CD4-positive, alpha-beta T cell treated with Interleukin-6 at 100 ng/mL for 8 hours (primary cell): Measurements from ENCODE around the gene PDE4D.
"Not testable (repeated sequence)": the region's sequence is repeated elsewhere in the genome, so short reads cannot be mapped to it uniquely, and the experiment has no call there.

ENCODE experiments used
- DNase-seq: peaks from one replicate; pipeline ENCODE4 v3.0.0-alpha.2; 2020; ENCODE audit warnings: mixed read lengths, low spot score

The PDE4D gene

DNA sequence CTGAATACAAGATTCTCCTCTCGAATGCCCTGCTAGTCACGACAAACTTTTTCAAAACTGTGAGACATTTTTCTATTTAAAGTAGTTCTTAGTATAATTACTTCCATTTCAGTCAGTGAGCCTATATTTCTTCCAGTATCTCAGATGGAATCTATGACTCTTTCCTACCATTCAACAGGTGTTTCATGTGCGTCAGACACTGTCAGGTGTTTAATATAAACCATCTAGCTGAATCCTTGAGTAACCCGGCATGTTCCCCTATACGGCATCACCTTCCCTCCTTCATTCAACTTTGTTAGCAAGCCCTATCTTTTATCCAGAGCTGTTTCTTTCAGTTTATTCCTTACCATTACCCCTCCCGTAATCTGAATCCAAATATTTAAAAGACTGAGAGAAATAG is 891.8 kb downstream of the PDE4D start:
- DNase-seq: no peak

- DNase-seq: no peak
These were observed 892.4 kb downstream of the PDE4D start for GRCh38 chr5:59001154-59001553.

GRCh38 chr5:59000211-59000610 is 893.3 kb downstream of the PDE4D start:
- DNase-seq: no peak

DNA sequence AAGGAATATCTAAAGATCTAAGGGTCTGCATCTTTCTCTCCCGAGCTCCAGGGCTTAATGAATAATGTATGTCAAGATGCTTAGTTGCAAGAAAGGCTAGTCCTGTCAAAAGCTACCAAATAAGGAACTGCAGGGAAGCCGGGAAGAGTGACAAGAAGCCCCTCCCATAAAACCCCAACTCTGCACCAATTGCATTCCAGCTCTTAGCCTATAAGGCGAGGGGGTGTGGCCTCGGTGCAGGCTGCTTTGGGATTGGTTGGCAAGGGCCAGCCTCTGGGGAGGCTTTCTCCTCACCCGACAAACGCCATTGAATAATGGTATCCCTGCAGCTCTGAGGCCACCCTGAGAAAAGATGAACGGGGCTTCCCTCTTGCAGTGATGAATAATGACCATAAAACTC is 893.7 kb downstream of the PDE4D start:
- no peak for DNase-seq

DNA sequence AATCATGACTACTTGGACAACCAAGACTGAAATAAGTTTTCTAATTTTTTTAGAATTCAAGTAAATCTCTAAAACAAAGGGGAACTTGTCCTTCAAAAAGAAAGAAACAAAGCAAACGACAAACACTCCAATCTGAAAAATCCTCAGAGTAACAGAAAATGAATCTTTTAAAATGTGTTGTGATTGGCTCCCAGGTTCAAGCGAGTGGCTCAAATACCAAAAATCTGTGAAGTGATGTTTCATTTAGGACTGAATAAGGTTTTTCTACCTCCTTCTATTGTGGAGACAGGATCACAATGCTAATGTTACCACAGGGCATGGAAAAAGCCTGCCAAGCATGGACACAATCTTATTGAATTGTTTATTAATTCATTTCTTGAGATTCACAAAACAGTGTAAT is 895.0 kb downstream of the PDE4D start:
- no peak for DNase-seq

GRCh38 chr5:58995779-58996178 is 897.7 kb downstream of the PDE4D start:
- not testable (repeated sequence) for DNase-seq

DNA sequence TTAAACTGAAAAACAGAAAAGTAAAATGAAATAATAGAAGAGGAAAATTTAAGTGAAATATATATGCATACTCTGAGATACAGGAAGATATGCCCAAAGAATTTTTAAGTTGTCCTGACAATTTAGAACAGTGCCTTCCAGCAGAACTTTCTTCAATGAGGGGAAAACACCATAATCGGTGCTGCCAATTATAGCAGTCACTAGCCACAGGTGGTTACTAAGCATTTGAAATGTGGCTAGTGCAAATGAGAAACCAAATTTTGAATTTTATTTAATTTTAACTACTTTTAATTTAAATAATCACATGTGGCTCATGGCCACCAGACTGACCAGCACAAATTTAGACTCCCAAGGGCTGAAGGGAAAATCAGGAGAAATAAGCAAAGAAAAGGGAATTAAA is 900.1 kb downstream of the PDE4D start:
- no peak for DNase-seq

- DNase-seq: no peak
These were observed 904.6 kb downstream of the PDE4D start for GRCh38 chr5:58988938-58989337.

DNA sequence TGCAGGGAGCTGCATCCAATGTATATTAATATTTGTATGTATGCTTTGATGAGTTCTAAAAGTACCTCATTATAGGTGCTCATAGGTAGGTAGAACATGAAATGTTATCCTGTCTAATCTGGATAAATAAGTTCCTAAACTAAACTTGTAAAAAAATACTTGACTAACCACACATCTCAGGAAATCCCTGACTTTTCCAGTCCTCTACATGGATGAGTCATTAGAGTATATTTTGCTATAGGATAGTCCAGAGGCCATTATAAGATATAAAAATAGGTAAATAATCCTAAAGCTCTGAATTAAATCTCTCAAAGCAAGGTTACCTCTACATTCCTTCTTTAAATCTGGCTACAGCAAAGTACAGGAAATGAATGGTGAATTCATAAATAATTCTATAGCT is 906.3 kb downstream of the PDE4D start:
- DNase-seq: no peak

DNA sequence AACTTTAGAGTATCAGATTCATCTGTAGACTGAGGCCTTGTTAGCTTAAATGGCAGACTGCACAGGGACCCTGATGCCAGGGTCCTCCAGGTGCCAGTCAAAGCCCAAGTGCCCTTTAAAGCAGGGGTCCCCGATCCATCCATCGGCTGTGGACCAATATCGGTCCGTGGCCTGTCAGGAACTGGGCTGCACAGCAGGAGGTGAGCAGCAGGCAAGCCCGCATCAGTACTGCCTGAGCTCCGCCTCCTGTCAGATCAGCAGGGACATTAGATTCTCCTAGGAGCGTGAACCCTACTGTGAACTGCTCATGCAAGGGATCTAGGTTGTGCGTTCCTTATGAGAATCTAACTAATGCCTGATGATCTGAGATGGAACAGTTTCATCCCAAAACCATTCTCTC is 907.2 kb downstream of the PDE4D start:
- DNase-seq: no peak

GRCh38 chr5:58985759-58986158 is 907.8 kb downstream of the PDE4D start:
- DNase-seq: no peak

DNA sequence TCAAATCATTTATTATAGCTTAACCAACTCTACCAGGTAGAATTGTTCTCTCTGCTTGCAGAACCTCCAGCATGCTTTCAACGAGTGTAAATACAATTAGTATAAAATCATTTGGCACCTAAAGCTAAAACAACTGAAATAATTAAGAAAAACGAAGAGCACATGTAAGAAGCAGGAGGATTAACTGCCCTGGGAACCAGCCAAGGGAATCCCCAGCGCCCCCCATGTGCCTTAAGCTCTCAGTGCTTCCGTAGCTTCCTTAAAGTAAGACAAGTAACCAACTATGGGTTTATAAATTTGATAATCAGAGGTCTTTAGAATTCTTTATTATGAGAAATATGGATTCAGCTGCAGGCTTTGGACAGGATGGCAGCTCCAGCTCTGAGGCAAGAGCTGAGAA is 908.2 kb downstream of the PDE4D start:
- DNase-seq: no peak

GRCh38 chr5:58983526-58984452 is 909.7 kb downstream of the PDE4D start:
- DNase-seq: no peak

DNA sequence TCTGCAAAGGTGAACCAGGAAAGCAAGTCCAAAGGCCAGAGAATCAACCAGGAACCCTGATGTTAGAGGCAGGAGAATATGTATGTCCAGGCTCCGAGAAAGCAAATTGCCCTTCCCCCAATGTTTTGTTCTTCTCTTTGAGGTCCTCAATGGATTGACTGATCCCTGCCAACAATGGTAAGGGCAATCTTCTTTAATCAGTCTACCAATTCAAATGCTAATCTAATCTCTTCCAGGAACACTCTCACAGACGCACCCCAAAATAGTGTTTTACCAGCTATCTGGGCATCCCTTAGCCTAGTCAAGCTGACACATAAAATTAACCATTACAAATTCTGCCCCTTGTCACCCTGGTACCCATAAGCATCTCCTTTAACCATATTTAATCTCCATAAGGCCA is 912.6 kb downstream of the PDE4D start:
- DNase-seq: no peak

- DNase-seq: no peak
These were observed 914.4 kb downstream of the PDE4D start for GRCh38 chr5:58979090-58979489.

DNA sequence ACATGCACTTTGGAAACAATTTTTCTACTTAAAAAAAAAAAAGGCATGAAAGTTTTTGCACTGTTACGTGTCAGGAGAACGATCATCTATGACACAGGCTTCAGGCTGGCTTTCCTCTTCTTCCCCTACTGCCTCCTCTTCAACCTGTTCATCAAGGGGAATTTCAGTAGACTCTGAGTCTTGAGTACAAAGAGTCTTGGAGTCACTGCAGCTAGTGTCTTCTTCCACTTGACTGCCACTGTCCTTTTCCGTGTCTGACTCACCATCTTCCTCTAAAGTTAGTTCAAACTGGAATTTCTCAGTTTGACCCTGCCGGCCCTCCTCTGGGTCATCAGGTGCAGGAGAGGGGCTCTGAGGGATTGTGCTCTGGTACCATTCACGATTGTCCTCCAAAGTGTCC is 918.9 kb downstream of the PDE4D start:
- no peak for DNase-seq

- DNase-seq: no peak
These were observed 919.4 kb downstream of the PDE4D start for GRCh38 chr5:58974083-58974482.

- DNase-seq: no peak
These were observed 921.2 kb downstream of the PDE4D start for GRCh38 chr5:58972301-58972700.

GRCh38 chr5:58970766-58971165 is 922.8 kb downstream of the PDE4D start:
- no peak for DNase-seq

DNA sequence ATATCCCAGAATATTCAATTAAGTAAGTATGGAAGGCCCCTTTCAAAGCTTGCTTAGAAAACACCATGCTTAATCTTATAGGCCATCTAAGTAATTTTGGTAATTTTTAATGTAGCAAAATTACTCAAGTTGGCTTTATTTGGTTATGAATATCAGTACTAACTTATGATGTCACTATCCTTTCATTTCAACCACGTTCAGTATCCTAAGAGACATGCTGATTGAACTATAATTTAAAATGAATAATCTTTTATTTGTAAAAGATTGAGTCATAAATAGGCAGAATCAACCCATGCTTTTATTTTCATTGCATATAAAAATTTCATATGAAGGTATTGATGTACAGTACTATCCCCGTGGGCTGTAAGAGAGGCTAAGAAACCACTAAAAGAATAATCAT is 923.7 kb downstream of the PDE4D start:
- no peak for DNase-seq

GRCh38 chr5:58969253-58969652 is 924.3 kb downstream of the PDE4D start:
- DNase-seq: no peak

GRCh38 chr5:58968350-58968749 is 925.2 kb downstream of the PDE4D start:
- DNase-seq: no peak

DNA sequence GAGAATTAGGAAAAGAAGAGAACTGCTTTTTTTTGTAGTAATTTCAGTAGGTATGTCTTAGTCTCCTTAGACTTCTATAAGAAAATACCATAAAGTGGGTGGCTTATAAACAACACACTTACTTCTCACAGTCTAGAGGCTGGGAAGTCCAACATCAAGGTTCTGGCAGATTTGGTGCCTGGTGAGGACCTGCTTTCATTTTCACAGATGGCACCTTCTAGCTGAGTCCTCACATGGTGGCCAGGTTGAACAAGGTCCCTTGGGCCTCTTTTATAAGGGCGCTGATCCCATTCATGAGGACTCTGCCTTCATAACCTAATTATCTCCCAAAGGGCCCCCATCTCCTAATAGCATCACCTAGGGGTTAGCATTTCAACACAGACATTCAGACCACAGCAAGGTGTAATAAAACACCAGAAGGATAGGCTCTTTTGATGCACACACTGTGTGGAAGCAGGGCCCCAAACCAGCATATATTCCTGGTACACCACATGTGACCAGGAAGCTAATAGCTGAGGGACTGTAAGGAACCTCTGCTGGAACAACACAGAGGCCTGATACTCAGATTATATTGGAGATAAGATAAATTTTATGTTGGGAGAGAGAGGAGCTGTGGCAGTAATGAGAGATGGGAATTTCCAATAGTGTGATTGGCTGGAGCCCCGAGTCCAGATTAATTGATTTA is 925.8 kb downstream of the PDE4D start:
- DNase-seq: no peak
